NCI-H1436 (cell line): ENCODE data around the gene EDARADD.

ENCODE experiments used
- DNase-seq: peaks from one replicate; lab custom pipeline; 2025; lab: John Stamatoyannopoulos, UW

Gene EDARADD

DNA sequence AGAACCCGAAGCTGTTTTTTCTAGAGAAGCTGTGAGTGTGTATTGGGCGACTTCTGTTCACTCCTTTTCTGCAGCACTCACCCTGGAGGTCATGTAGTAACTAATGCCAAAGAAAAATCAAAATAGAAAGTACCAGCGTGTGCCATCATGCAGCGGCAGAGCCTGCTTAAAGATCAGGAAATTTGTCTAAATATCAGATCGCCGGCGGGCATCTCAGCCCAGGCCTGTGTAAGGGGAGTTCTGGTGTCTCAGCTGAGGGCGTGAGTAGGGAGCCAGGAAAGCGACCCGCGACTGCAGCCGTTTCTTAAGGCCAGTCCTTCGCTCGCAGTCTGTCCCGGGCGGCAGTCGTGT lies 768 bp downstream of the EDARADD start:
- peak; percentile 40 for DNase-seq

DNA sequence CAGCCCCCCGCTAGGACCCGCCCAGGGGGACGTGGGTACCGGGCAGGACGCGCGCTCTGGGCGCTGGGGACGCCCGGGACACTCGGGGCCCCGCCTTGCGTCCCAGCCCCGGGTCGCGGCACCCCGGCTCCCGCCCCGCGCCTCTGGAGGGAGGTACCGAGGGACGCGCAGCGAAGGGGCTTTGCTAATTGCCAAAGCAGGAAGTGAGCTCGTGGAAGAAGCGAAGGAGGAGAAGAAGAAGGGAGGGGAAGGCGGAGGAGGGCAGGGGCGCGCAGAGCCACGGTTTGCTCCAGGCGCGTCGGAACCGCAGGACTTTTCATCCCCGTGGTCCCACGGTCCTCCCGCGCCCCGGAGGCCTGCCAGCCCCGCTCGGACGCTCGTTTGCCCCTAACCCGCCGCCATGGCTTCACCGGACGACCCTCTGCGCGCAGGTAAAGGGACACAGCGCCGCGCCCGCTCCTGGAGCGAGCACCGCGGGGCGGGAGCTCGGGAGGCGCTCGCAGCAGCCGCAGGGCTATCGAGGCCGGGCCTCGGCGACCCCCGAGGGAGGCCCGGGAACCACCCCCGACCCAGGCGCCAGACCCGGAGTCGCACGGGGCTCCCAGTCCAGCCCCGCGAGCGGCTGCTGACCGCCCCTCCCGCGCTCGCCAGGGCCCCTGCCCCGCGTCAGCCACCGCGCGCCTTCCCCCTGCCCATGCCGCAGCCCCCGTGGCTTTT lies 1.3 kb downstream of the EDARADD start:
- peak; percentile 50 for DNase-seq

DNA sequence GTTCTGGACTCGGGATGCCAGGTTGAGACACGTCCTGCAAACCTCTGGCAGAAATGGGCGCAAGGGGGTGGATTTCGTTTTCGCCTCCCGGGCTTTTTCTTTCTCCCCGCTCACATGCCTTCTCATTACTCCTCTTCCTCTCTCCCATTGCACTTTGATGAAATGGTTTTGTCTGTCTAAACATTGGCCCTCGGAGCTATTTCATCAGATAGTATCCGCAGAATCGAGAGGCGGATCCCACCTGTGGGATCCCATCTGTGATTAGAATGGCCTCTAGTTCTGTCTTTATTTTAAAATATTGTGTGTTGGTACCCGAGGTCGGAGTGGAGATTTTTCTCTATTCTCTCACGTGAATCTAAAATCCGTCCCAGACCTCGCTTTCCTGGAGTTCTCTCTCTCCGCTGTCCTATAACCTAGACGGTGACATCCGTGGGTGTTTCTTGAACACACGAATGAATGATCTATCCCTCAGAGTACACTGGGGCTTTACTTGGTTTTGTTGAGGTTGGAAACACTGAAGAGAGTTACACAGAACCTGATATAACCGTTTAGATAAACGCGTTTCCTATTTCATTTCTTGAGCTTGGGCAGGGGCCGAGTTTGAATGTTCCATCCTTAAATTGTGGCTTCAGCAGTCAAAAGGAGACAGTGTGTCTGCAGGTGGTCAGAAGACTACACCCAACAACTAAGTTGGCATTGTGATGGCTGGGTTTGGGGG lies 2.0 kb downstream of the EDARADD start:
- no peak for DNase-seq

DNA sequence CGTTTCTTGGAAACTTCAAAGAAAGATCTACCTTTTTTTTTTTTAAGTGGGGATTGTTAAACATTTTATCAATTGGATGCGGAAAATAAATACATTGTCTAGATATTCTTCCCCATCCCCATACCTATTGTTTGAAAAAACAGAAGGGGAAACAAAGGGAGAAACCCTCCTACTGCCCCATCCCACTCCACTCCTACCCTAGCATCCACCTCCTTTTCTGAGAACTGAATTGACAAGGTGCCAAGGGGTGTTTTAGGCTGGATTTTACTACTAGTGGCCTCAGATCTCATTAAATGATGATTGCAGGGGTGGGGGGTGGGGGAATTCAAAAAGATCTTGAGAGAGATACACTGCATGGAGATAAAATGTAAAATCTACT lies 2.6 kb downstream of the EDARADD start:
- no peak for DNase-seq

DNA sequence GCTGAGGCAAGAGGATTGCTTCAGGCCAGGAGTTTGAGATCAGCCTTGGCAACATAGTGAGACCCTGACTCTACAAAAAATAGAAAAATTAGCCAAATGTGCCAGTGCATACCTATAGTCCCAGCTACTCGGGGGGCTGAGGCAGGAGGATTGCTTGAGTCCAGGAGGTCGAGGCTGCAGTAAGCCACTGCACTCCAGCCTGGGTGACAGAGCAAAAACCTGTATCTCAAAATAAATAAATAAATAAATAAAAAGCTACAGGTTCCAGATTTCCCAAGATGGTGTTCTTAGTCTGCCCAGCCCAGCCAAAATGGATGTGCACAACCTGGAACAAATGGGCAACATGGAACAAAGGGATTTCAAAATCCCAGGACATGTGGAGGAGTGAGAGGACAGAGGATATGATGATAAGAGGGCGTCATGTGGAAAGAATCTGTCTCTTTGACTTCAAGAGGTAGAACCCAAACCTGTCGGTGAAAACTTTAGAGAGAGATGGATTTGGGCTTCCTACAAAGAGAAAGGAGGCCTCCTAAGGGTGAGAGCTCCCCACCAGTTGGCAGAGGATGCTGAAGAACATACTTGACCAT lies 3.2 kb downstream of the EDARADD start:
- no peak for DNase-seq

DNA sequence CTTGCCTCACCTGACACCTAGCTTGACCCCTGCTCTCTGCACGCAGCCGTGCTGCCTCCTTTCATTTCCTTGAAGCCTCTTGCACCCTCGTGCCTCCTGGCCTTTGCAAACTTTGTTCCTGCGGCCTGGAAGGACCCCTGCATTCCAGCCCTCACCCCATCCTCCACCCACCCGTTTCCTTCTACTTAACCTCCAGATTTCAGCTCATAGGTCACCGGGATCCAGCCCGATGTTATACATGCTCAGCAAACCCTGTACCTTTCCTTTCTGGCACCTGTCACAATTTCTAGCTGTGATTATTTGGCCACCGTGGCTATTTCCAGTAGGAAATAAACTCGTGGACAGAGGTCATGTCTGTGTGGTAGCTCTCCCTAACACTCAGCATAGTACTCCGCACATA lies 4.5 kb downstream of the EDARADD start:
- no peak for DNase-seq

DNA sequence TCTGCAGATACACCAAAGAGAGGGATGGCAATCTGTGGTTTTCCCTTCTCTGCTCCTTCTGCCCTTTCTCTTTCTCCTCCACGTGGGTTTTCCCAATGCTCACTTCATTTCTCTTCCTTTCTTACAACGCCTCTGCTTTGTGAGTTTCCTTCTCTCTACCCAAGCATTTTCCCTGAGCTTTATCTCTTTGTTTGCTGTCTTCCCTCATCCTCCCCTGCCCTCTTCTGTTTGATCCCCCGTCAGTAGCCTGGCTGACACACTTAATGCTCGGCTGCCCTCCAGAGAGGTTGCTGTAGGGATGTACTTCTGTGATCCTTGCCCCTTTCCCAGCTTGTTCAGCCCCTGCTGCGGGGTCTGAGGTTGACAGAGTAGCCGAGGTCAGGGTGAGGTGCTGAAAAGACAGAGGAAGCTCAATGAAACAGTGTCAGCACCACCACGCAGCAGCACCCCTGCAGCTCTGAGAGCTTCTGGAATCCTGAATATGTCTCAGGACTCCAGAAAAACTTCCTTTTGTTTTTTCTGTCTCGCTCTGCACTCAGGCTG lies 6.0 kb downstream of the EDARADD start:
- no peak for DNase-seq

DNA sequence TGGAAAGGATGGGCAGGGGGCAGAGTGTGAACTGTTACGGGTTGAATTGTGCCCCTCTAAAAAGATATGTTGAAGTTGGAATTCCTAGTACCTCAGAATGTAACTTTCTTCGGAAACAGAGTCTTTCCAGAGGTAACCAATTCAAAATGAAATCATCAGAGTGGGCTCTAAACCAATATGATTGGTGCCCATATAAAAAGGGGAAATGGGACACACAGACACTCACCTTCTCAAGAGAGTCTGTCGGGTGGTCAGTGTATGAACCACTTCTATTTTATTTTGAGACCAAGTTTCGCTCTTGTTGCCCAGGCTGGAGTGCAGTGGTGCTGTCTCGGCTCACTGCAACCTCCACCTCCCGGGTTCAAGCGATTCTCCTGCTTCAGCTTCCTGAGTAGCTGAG lies 7.6 kb downstream of the EDARADD start:
- DNase-seq, result no peak

DNA sequence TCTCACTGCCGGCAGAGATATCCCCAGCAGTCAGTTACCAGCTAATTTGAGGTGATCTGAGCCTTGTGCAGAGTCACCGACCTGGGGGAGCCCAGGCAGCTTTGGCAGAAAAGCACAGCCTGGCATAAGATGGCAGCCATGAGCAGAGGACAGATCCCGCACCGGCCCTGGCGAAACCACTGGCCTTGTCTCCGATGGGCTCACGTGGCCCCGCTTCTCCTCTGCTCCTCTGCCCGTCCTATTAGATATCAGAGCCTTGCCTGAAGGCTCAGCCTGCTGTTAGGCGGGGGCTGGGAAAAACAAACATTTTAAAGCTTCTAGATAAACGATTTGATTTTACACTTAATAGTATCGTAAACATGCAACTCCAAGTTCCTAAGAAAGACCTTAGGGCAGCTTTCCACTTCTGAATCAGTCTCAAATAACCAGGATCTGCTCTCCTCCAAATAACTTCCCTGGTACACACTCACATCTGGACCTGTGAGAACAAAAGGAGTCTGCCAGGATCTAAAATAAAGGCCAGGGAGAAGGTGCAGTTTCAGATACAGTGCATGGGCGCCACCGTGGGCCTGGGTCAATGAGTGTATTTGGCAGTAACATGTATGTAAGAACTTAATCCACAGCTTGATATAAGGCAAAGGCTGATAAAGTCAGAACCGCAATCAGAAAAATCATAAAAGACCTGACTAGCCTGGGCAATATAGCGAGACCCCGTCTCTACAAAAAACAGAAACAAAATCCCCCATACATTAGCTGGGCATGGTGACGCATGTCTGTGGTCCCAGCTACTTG lies 10.0 kb downstream of the EDARADD start:
- DNase-seq, result no peak

DNA sequence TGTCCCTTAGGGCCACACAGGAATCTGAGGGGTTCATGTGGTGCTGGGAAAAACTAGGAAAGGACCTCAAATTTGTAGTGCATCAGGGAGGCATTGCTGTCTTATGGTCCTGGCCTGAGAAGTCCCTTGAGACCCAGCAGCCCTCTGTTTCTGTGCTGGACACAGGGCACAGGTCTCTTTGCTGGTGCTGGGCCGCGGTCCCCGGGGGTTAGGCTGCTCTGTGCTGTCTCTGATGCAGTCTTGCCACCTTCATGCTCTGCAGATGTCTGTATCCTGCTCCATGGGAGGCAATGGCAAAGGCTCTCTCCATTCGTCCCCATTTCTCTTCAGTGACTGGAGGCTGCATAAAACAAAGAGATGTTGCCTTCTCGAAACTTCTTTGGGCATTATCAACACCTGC lies 13.0 kb downstream of the EDARADD start:
- no peak for DNase-seq

DNA sequence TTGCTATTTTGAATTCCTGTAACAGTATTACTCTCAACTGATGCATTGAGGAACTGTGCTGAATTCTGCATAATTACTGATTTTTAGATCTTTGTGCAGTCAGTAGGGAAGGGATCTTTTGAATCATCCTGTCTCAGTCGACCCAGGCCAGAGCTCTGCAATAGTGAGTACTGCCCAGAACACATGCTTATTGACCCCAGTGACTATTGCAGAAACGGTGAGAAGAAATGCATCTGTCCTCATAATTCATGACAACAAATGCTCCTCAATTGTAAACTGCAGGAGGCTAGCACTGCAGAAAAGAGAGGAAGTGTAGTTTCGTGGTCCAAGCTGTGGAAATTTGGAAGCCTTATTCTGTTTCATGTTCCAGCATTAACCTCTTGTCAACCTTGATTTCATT lies 19.6 kb downstream of the EDARADD start:
- DNase-seq, result no peak

DNA sequence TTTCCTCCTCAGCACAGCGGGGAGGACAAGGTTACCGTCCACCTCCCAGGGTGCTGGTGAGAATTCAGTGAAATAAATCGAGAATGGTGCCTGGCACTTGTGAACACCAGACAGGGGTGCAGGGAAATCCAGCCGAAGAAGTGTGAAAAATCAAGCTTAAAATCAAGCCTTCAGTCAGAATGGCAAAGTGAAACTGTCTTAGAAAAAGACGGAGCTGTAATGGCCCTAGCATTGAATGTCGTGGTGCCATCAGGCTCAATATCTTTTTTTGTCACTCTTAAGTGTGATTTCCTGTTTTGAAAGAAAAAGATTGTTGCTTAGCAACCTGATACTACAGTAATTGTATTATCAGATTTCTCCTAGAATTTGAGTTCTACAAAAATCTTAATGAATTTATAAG lies 22.1 kb downstream of the EDARADD start:
- DNase-seq, result peak; percentile 47

DNA sequence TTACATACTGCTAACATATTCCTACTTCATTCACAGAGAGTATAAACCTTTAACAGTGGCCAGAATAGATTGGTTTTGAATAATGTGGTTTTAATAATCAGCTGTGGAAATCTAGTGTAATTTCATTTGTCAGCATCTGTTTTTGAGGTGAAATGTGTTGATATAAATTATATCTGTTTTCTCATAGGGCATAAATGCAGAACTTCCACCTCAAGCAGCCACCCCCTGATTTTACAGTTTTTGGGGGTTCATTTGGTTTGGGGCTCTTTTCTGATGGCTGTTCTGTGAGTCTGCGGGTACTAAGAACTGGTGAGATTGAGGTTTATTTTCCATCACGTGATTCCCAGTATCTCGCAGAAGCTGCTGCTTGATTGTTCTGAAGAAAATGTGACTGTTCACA lies 23.2 kb downstream of the EDARADD start:
- no peak for DNase-seq

DNA sequence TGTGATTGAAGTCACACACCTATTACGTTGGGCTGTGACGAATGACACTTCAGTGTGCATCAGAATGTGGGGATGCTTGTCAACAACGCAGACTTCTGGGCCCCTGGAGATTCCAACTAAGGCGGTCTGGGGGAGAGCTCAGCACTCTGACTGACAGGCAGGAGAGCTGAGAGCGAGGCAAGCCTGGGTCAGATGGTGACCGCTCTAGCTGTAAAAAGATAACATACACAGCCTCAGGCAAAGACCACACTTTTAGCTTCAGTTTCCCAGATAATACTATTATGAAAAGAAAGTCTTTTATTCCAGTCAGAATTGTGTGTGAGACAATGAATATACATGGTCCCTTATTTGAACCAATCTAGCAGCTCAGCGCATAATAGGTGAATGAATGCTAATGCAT lies 25.4 kb downstream of the EDARADD start:
- DNase-seq, result no peak

DNA sequence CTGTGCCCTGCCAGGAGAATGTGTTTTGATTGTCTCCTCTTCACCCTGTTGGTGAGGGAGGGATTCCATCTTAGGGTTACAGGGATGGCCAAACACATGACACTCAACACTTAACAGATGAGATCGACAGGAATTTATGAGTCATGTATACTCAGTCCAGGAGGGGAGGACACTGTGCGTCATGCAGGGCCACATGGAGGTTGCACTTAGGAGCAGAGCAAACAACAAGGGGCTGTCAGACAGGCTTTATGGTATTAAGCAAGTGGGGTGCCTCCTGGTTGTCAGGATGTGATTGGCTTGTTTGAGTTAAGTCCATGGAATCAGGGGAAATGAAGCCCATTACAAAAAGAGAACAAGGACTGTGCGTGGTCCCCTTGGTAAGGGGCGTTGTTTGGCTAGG lies 26.9 kb downstream of the EDARADD start:
- DNase-seq, result no peak

DNA sequence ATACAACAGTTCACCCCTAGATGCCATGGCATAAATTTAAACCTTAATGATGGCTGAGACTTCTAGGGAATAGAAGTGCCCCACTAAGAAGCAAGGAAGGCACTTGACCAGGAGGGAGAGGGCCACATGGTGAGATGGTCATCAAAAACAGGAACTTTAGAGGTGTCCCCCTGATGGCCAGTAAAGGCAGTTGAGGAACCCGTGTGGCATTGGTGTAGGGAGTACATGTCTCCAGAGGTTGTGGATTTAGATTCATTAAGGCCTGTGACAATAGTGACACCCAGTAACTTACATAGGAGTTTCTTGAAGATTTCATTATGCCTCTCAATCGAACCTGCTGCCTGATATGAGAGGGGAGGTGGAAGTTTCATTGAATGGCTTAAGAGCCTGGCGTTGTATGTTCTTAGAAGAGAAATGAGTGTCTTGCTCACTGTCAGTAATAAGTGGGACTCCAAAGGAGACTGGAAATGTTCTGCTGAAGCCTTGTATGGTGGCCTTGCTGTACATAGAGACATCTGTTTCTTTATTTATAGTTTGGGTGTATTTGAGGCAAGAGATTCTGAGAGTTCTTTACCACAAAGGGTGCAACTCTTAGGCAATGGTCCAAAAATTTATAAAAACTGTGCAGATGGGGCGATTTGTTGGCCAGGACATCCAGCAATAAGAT lies 27.9 kb downstream of the EDARADD start:
- no peak for DNase-seq

DNA sequence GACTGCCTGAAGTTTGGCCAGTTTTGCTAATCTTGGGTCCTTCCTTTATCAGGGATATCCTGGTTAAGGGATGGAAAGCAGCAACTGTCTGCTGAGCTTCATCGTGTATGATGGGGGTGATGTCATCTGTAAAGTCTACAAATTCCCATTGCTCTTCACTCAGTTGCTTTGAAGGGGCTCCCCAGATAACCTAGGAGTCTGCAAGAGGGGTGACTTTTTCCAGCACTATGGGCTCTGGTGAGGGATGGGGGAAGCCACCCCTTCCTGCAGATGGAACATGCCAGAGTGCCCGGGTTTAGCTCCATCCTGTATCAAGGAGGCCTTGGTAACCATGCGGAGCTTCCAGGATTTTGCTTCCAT lies 28.4 kb downstream of the EDARADD start:
- no peak for DNase-seq

DNA sequence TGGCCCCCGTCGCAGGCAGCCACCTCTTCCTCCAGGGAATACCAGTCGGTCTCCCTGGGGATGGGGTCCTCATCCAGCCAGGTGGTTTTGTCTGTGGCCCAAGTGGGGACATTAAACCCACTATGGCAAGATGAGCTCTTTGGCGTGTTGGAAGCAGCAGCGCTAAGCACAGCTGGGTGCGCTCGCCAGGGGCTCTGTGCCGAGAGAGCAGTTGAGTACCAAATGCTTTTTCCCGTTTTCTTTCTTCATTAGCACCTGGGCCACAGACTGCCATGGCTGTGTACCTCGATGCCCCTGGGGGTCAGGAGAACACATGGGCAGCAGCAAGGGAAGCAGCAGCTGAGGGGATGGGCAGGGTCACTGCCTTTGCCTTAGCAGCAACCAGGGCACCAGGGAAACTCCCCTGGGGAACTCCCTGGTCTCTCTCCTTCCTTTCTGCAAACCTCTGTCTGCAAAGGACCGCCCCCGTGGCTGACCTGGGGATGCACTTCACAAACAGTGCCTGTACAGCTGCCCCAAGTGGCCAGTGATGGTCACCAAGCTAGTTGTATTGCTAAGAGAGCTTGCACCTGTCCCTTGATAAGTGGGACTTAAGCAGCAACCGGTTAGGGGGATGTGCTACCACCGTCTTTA lies 31.1 kb downstream of the EDARADD start:
- peak; percentile 12 for DNase-seq

DNA sequence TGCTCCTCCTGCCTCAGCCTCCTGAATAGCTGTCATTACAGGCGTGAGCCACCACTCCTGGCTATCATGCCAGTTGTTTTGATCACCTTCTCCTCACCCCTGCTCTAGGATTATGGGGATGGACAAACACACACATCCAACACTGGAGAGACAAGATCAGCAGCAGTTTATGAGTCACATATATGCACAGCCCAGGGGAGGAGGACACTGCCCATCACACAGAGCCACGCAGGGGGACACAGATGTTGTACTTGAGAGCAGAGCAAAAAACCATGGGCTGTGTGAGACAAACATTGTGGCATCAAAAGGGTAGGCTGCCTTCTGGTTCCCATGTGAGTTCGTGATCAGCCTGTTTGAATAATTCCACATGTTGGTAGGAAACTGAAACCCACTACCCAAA lies 32.1 kb downstream of the EDARADD start:
- no peak for DNase-seq

DNA sequence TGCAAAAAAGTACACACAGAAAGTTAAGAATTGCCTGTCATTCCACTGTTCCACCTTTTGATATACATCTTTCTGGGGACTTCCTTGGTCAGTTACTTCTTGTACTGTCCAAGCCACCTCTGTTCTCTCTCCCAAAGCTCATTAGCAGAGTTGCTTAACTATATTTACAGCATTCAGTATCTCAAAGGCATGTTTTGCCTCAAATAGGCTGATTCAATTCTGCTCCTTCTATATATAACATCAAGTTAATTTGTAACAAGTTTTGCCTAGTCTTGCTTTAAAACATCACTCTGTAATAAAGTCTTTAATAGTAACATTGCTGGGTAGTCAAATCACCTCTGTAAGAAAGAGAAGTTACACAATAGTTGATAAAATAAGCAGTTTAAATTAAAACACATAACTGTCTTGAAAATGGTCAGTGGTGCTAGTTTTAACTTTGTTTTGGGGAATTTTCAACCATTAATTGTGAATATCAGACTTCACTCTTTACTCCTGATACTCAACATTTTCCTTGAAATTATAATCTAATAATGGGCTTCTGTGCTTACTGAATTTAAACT lies 35.7 kb downstream of the EDARADD start:
- no peak for DNase-seq

DNA sequence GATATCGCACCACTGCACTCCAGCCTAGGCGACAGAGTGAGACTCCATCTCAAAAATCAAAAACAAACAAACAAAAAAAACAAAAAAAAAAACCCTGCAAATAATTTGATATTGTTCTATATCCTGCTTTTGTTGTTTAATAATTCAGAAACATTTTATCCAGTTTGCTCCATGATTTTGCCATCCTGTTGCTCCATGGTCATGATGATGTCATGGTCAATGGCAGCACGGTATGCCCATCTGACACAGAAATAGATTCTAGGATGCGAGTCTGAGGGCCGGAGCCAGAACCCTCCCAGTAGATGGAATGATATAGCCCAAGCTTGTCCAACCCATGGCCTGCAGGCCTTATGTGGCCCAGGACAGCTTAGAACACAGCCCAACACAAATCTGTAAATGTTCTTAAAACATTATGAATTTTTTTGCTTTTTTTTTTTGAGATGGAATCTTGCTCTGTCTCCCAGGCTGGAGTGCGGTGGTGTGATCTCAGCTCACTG lies 39.8 kb downstream of the EDARADD start:
- DNase-seq, result no peak
